Measurements from ENCODE around the gene PRELID1. TPM values are rescaled to one million over a fixed set of nuclear protein-coding genes. Genes with fewer than 3 reads are reported as not detected.

PRELID1 gene
- total and polyA plus RNA-seq, 10 of the 15 experiments (the other 5 are each of a cell fraction or from before 2014, with no cell fraction given) = 30.9 to 584 (median 254) TPM

DNA sequence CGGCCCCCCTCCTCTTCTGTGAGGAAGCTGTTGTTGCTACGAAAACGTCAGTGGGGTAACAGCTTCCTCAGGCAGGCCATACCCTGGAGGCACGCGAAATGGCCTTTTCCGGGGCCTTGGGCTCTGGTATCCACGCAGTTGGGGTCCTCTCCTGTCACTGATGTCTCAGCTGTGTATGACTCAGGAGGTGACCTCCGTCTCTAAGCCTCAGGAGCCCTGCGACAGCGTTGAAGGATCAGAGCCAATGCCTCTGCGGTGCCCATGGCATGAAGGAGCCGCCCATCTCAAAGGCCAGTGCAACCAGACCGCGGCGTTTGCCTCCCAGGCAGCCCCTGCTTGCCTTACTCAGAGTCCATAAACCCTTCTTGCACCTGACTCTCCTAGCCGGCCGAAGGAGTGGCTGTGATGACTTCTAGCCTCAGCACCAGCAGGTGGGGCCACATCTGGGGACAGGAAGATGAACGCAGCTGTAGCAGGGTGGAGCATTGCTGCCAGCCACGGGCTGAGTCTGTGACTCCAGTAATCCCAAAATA is 9.1 kb downstream of the PRELID1 start:
- Histone ChIP-seq H3K79me2 (ENCODE audit: control insufficient read depth, insufficient read depth, low read length) (peaks cover 4% of the 10 kb centered on the region), H2AFZ (ENCODE audit: control insufficient read depth, low read depth, low read length) (peak overlapping the region; percentile 66; the same call in 1 of the 2 replicates), H3K9ac (ENCODE audit: control insufficient read depth, insufficient read depth, low read length) (peak overlapping the region; percentile 89), H3K9me3 (replicated peaks; ENCODE audit: control insufficient read depth, insufficient read depth, low read length) (no peaks in the 10 kb centered on the region), H3K4me3 (peak overlapping the region; percentile 93), H3K4me2 (ENCODE audit: control insufficient read depth, insufficient read depth) (peak overlapping the region; percentile 96), H4K20me1 (ENCODE audit: control insufficient read depth, insufficient read depth) (no peaks in the 10 kb centered on the region), H3K4me1 (ENCODE audit: control insufficient read depth, insufficient read depth, low read length) (peaks cover 17% of the 10 kb centered on the region), H3K27ac (ENCODE audit: control insufficient read depth, insufficient read depth) (peak overlapping the region; percentile 92), H3K27me3 (replicated peaks in 1 of 2; ENCODE audit: control insufficient read depth in 2 of 2, insufficient read depth in 2 of 2, low read length in 1 of 2) (no peaks in the 10 kb centered on the region), H3K36me3 (ENCODE audit: control insufficient read depth in 2 of 2, insufficient read depth in 2 of 2, low read length in 1 of 2) (peaks cover 0 to 2% of the 10 kb centered on the region in 2 experiments; a peak in 3 of 4 replicates)
- ChIA-PET RAD21 (ENCODE audit: unreplicated experiment) (interaction anchor here (0.9 to 2.3 kb wide), 12 partner anchors 11 to 666 kb away, joined by 3 to 12 read pairs (median 3); partner anchors contain the start of genes LMAN2 and TSPAN17), SMC1A (ENCODE audit: uncharacterized antibody, unreplicated experiment) (interaction anchor here (1.1 to 4.9 kb wide), 4 partner anchors 39 to 77 kb away, joined by 3 to 26 read pairs (median 4); no protein-coding TSS in a partner anchor), POLR2A (interaction anchor here (0.6 to 2.3 kb wide), 10 partner anchors 9 to 280 kb away, joined by 3 to 7 read pairs (median 4); partner anchors contain the start of genes DOK3, PRELID1, RAB24 and RGS14), CTCF (interaction anchor here (0.7 to 3.5 kb wide), 21 partner anchors 11 to 241 kb away, joined by 3 to 13 read pairs (median 5); no protein-coding TSS in a partner anchor)
- intact Hi-C loops (cut with micrococcal nuclease; ENCODE audit: unreplicated experiment) = loop anchor here (5.0 kb wide), 2 partner anchors 50 to 190 kb away; no protein-coding TSS in a partner anchor
- TSS peak; percentile 85 for BruUV-seq (replicated peaks)
- ATAC-seq (peak; percentile 52), DNase-seq (ENCODE audit: low read depth, low spot score) (no peak), FAIRE-seq (no peak)
- in situ Hi-C loops (cut with MboI) = no loop called here
- under 1% methylated on average over 19 of the region's 19 CpGs for WGBS (ENCODE audit: insufficient coverage, insufficient replicate concordance, low lambda C conversion rate, missing lambda C conversion rate)
- no peak for TF ChIP-seq POLR2AphosphoS2 (IDR thresholded peaks at IDR 0.05; ENCODE audit: low read depth, low read length)
- no peak for TF ChIP-seq BMI1 (IDR thresholded peaks at IDR 0.05; ENCODE audit: borderline replicate concordance)
- TF ChIP-seq, protein P1, sequence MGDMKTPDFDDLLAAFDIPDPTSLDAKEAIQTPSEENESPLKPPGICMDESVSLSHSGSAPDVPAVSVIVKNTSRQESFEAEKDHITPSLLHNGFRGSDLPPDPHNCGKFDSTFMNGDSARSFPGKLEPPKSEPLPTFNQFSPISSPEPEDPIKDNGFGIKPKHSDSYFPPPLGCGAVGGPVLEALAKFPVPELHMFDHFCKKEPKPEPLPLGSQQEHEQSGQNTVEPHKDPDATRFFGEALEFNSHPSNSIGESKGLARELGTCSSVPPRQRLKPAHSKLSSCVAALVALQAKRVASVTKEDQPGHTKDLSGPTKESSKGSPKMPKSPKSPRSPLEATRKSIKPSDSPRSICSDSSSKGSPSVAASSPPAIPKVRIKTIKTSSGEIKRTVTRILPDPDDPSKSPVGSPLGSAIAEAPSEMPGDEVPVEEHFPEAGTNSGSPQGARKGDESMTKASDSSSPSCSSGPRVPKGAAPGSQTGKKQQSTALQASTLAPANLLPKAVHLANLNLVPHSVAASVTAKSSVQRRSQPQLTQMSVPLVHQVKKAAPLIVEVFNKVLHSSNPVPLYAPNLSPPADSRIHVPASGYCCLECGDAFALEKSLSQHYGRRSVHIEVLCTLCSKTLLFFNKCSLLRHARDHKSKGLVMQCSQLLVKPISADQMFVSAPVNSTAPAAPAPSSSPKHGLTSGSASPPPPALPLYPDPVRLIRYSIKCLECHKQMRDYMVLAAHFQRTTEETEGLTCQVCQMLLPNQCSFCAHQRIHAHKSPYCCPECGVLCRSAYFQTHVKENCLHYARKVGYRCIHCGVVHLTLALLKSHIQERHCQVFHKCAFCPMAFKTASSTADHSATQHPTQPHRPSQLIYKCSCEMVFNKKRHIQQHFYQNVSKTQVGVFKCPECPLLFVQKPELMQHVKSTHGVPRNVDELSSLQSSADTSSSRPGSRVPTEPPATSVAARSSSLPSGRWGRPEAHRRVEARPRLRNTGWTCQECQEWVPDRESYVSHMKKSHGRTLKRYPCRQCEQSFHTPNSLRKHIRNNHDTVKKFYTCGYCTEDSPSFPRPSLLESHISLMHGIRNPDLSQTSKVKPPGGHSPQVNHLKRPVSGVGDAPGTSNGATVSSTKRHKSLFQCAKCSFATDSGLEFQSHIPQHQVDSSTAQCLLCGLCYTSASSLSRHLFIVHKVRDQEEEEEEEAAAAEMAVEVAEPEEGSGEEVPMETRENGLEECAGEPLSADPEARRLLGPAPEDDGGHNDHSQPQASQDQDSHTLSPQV (IDR thresholded peaks at IDR 0.05) = no peak
- no peak for TF ChIP-seq POLR2AphosphoS5 (IDR thresholded peaks at IDR 0.05; ENCODE audit: low read length)
- peak; percentile 78 for TF ChIP-seq TCF12 (IDR thresholded peaks at IDR 0.05; ENCODE audit: low read depth, low read length)
- no peak for TF ChIP-seq ZNF217 (IDR thresholded peaks at IDR 0.05)
- no peak for TF ChIP-seq ASH2L (IDR thresholded peaks at IDR 0.05; ENCODE audit: borderline replicate concordance, low read depth)
- TF ChIP-seq MEF2B (IDR thresholded peaks at IDR 0.05; ENCODE audit: partially characterized antibody, poor library complexity, severe bottlenecking) = no peak
- TF ChIP-seq, protein P2, sequence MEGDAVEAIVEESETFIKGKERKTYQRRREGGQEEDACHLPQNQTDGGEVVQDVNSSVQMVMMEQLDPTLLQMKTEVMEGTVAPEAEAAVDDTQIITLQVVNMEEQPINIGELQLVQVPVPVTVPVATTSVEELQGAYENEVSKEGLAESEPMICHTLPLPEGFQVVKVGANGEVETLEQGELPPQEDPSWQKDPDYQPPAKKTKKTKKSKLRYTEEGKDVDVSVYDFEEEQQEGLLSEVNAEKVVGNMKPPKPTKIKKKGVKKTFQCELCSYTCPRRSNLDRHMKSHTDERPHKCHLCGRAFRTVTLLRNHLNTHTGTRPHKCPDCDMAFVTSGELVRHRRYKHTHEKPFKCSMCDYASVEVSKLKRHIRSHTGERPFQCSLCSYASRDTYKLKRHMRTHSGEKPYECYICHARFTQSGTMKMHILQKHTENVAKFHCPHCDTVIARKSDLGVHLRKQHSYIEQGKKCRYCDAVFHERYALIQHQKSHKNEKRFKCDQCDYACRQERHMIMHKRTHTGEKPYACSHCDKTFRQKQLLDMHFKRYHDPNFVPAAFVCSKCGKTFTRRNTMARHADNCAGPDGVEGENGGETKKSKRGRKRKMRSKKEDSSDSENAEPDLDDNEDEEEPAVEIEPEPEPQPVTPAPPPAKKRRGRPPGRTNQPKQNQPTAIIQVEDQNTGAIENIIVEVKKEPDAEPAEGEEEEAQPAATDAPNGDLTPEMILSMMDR (IDR thresholded peaks at IDR 0.05 in 2 of 3, conservative IDR thresholded peaks at IDR 0.05 in 1 of 3; ENCODE audit: control insufficient read depth in 2 of 3, extremely low read depth in 1 of 3, insufficient read depth in 1 of 3, low read depth in 3 of 3, low read length in 3 of 3) = peak; percentile 16 to 41 (median 23); a peak in 4 of 6 replicates
- no peak for TF ChIP-seq ESRRA (IDR thresholded peaks at IDR 0.05; ENCODE audit: low read length)
- TF ChIP-seq, protein P3, sequence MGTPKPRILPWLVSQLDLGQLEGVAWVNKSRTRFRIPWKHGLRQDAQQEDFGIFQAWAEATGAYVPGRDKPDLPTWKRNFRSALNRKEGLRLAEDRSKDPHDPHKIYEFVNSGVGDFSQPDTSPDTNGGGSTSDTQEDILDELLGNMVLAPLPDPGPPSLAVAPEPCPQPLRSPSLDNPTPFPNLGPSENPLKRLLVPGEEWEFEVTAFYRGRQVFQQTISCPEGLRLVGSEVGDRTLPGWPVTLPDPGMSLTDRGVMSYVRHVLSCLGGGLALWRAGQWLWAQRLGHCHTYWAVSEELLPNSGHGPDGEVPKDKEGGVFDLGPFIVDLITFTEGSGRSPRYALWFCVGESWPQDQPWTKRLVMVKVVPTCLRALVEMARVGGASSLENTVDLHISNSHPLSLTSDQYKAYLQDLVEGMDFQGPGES (IDR thresholded peaks at IDR 0.05) = no peak
- TF ChIP-seq TARDBP (IDR thresholded peaks at IDR 0.05; ENCODE audit: borderline replicate concordance) = 0 out of 2 replicates have a peak, but pooled peaks have one; percentile 32
- peak; percentile 70; the same call in 1 of the 2 replicates for TF ChIP-seq POLR2A (IDR thresholded peaks at IDR 0.05; ENCODE audit: low read depth, low read length)
- no peak for TF ChIP-seq HDGF (IDR thresholded peaks at IDR 0.05)
- TF ChIP-seq EGR1 (IDR thresholded peaks at IDR 0.05; ENCODE audit: borderline replicate concordance in 1 of 2, low read depth in 2 of 2, low read length in 2 of 2) = no peak
- TF ChIP-seq SMAD5 (IDR thresholded peaks at IDR 0.05; ENCODE audit: low read depth) = peak; percentile 47
- TF ChIP-seq STAT3 (IDR thresholded peaks at IDR 0.05; ENCODE audit: low read depth, low read length) = no peak
- TF ChIP-seq BACH1 (IDR thresholded peaks at IDR 0.05; ENCODE audit: borderline replicate concordance) = 0 out of 2 replicates have a peak, but pooled peaks have one; percentile 5
